NB4 (cell line): ENCODE results near the gene TGM3.

Experiments
- CTCF ChIP-seq: IDR thresholded peaks from one replicate; pipeline ENCODE4 v1.5.1; 2012; ENCODE audit warnings: low read depth, low read length
- MYC ChIP-seq: IDR thresholded peaks from 2 replicates; pipeline ENCODE4 v1.6.1; 2011; ENCODE audit warnings: low read depth, low read length
- POLR2A ChIP-seq: IDR thresholded peaks from 2 replicates; pipeline ENCODE4 v1.6.1; 2011; ENCODE audit warnings: mild to moderate bottlenecking; ENCODE audit not compliant: insufficient read length; ENCODE audit errors: extremely low read depth
- TF ChIP-seq, protein P1 (sequence below): IDR thresholded peaks from 2 replicates; pipeline ENCODE4 v1.6.1; 2011; ENCODE audit warnings: low read depth, low read length

GRCh38 chr20:2281563-2281962 is 14.2 kb upstream of the TGM3 start:
- TF ChIP-seq CTCF (no peak), MYC (no peak), POLR2A (no peak)
- TF ChIP-seq, protein P1, sequence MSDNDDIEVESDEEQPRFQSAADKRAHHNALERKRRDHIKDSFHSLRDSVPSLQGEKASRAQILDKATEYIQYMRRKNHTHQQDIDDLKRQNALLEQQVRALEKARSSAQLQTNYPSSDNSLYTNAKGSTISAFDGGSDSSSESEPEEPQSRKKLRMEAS, result no peak
